H1 (cell line): ENCODE measurements around the gene DGKD. TPM values are rescaled to one million over a fixed set of nuclear protein-coding genes. Genes with fewer than 3 reads are reported as not detected.

Experiments used
- CTCF ChIA-PET: fragments of 300-600 bp; sonication (Branson Sonifier 250); formaldehyde crosslinking; loops from one replicate; lab custom pipeline; 2021; ENCODE audit not compliant: partially characterized antibody; lab: Charles Lee
- POLR2A ChIA-PET: fragments of 300-600 bp; sonication (Branson Sonifier 250); formaldehyde crosslinking; loops from one replicate; lab custom pipeline; 2021; ENCODE audit warnings: inconsistent platforms; ENCODE audit not compliant: partially characterized antibody; lab: Charles Lee
- DNase-seq, 2 experiments: peaks; one replicate each; pipeline versions ENCODE4 v3.0.0 to v3.0.0-alpha.2; 2010 to 2022; ENCODE audit warnings: low spot score in 2 of 2, low read depth in 1 of 2, mixed read lengths in 1 of 2
- FAIRE-seq: peaks from 2 replicates; lab custom pipeline; 2011; peaks lifted over from hg19 to GRCh38; lab: Jason Lieb, UNC
- H2AFZ ChIP-seq: 2 replicates; pipeline ENCODE4 v1.8.1; 2012; ENCODE audit warnings: low read length, inconsistent platforms
- H2AK5ac ChIP-seq: 2 replicates; pipeline ENCODE4 v1.6.1; 2013; ENCODE audit warnings: low read depth, low read length
- H2BK120ac ChIP-seq: replicated peaks from 2 replicates; pipeline ENCODE3; 2013; ENCODE audit warnings: low read depth, low read length, inconsistent platforms
- H2BK12ac ChIP-seq: 2 replicates; pipeline ENCODE4 v1.6.1; 2013; ENCODE audit warnings: low read depth, low read length
- H2BK15ac ChIP-seq: 2 replicates; pipeline ENCODE4 v1.6.1; 2013; ENCODE audit warnings: low read length
- H2BK20ac ChIP-seq: 2 replicates; pipeline ENCODE4 v1.6.1; 2013; ENCODE audit warnings: low read length
- H2BK5ac ChIP-seq: 2 replicates; pipeline ENCODE4 v1.6.1; 2013; ENCODE audit warnings: low read depth, low read length
- H3K14ac ChIP-seq: 2 replicates; pipeline ENCODE4 v1.6.1; 2013; ENCODE audit warnings: inconsistent platforms; ENCODE audit not compliant: insufficient read length
- H3K18ac ChIP-seq: 2 replicates; pipeline ENCODE4 v1.6.1; 2013; ENCODE audit warnings: low read length; ENCODE audit errors: extremely low read depth
- H3K23ac ChIP-seq: 2 replicates; pipeline ENCODE4 v1.6.1; 2013; ENCODE audit warnings: inconsistent platforms; ENCODE audit not compliant: insufficient read length
- H3K23me2 ChIP-seq: 2 replicates; pipeline ENCODE4 v1.6.1; 2013; ENCODE audit warnings: low read depth, low read length
- H3K27ac ChIP-seq: 2 replicates; pipeline ENCODE4 v1.6.1; 2011; ENCODE audit warnings: low read depth, low read length, inconsistent platforms
- H3K27me3 ChIP-seq, 4 experiments: replicated peaks in 1 of 4; 1 replicate in 1 of 4; 2 replicates in 3 of 4; pipeline versions ENCODE4 v1.6.1 to v1.8.1; 2011 to 2013; ENCODE audit warnings: low read length in 3 of 4, mild to moderate bottlenecking in 3 of 4, inconsistent platforms in 2 of 4, mixed read lengths in 2 of 4, moderate library complexity in 1 of 4; ENCODE audit not compliant: control insufficient read depth in 3 of 4, insufficient read depth in 3 of 4; ENCODE audit errors: extremely low read depth in 1 of 4
- H3K36me3 ChIP-seq, 4 experiments: 2 replicates each; pipeline versions ENCODE4 v1.6.1 to v1.8.1; 2011 to 2013; ENCODE audit warnings: mild to moderate bottlenecking in 4 of 4, low read length in 3 of 4, moderate library complexity in 2 of 4, control low read depth in 1 of 4, inconsistent platforms in 1 of 4; ENCODE audit not compliant: insufficient read depth in 4 of 4, control insufficient read depth in 2 of 4
- H3K4ac ChIP-seq: replicated peaks from 2 replicates; pipeline ENCODE3; 2013; ENCODE audit warnings: low read length, low read depth, mixed read lengths, inconsistent platforms; ENCODE audit not compliant: insufficient read length
- H3K4me1 ChIP-seq, 4 experiments: replicated peaks in 1 of 4; 1 replicate in 1 of 4; 2 replicates in 3 of 4; pipeline versions ENCODE4 v1.6.1 to v1.8.1; 2011 to 2013; ENCODE audit warnings: low read length in 3 of 4, inconsistent platforms in 2 of 4, mixed read lengths in 1 of 4; ENCODE audit not compliant: insufficient read depth in 4 of 4, control insufficient read depth in 3 of 4
- H3K4me2 ChIP-seq, 2 experiments: 2 replicates each; pipeline versions ENCODE4 v1.6.1 to v1.8.1; 2011 to 2013; ENCODE audit warnings: low read depth in 2 of 2, low read length in 2 of 2, control low read depth in 1 of 2, inconsistent platforms in 1 of 2, mild to moderate bottlenecking in 1 of 2; ENCODE audit not compliant: insufficient read depth in 1 of 2
- H3K4me3 ChIP-seq, 4 experiments: fragments of 200-600, 300-600 bp in 1 of 4; sonication (generic), shearing (Covaris generic), sonication (Bioruptor Twin) in 1 of 4; 2 replicates each; pipeline versions ENCODE4 v1.5.1 to v1.8.1; 2011 to 2016; ENCODE audit warnings: low read length in 4 of 4, low read depth in 3 of 4, control low read depth in 2 of 4, inconsistent platforms in 2 of 4, mild to moderate bottlenecking in 2 of 4, mixed read lengths in 1 of 4, moderate library complexity in 1 of 4; ENCODE audit not compliant: insufficient read depth in 2 of 4; ENCODE audit errors: extremely low read depth in 1 of 4
- H3K56ac ChIP-seq: replicated peaks from 2 replicates; pipeline ENCODE3; 2013; ENCODE audit warnings: low read depth, mild to moderate bottlenecking, mixed read lengths, low read length, inconsistent platforms; ENCODE audit not compliant: insufficient read length
- H3K79me1 ChIP-seq: 2 replicates; pipeline ENCODE4 v1.6.1; 2013; ENCODE audit warnings: low read depth, low read length, control low read depth
- H3K79me2 ChIP-seq, 2 experiments: 2 replicates each; pipeline versions ENCODE4 v1.6.1 to v1.8.1; 2012 to 2013; ENCODE audit warnings: low read length in 2 of 2, mild to moderate bottlenecking in 2 of 2, inconsistent platforms in 1 of 2; ENCODE audit not compliant: insufficient read depth in 2 of 2, control insufficient read depth in 1 of 2
- H3K9ac ChIP-seq, 4 experiments: replicated peaks in 1 of 4; 1 replicate in 1 of 4; 2 replicates in 3 of 4; pipeline versions ENCODE4 v1.6.1 to v1.8.1; 2011 to 2013; ENCODE audit warnings: low read depth in 3 of 4, low read length in 3 of 4, control low read depth in 2 of 4, mild to moderate bottlenecking in 2 of 4, moderate library complexity in 2 of 4, inconsistent platforms in 1 of 4; ENCODE audit errors: extremely low read depth in 1 of 4
- H3K9me3 ChIP-seq, 2 experiments: 2 replicates each; pipeline versions ENCODE4 v1.6.1 to v1.8.1; 2012 to 2013; ENCODE audit warnings: mild to moderate bottlenecking in 2 of 2, moderate library complexity in 2 of 2, control low read depth in 1 of 2, inconsistent platforms in 1 of 2, low read depth in 1 of 2, low read length in 1 of 2, mixed read lengths in 1 of 2; ENCODE audit not compliant: insufficient read depth in 2 of 2
- H4K20me1 ChIP-seq, 2 experiments: replicated peaks in 1 of 2; 2 replicates each; pipeline versions ENCODE3 to v1.8.1; 2011 to 2013; ENCODE audit warnings: inconsistent platforms in 2 of 2, low read length in 2 of 2, mild to moderate bottlenecking in 1 of 2; ENCODE audit not compliant: insufficient read depth in 2 of 2, control insufficient read depth in 1 of 2
- H4K5ac ChIP-seq: 2 replicates; pipeline ENCODE4 v1.6.1; 2013; ENCODE audit warnings: low read length, low read depth, mixed read lengths, inconsistent platforms; ENCODE audit not compliant: insufficient read length
- H4K8ac ChIP-seq: 2 replicates; pipeline ENCODE4 v1.8.0; 2013; ENCODE audit warnings: mild to moderate bottlenecking, moderate library complexity, low read length, inconsistent platforms; ENCODE audit not compliant: insufficient read depth; ENCODE audit errors: extremely low read depth
- H4K91ac ChIP-seq: replicated peaks from 2 replicates; pipeline ENCODE3; 2013; ENCODE audit warnings: low read length, mixed read lengths, inconsistent platforms; ENCODE audit not compliant: insufficient read length
- CREB1 ChIP-seq: IDR thresholded peaks from 2 replicates; pipeline ENCODE4 v1.6.1; 2012; ENCODE audit warnings: inconsistent platforms
- GTF2F1 ChIP-seq: IDR thresholded peaks from 2 replicates; pipeline ENCODE4 v1.6.1; 2012; ENCODE audit warnings: low read depth, low read length, improper control_type of control experiment, borderline replicate concordance
- POLR2A ChIP-seq, 2 experiments: IDR thresholded peaks; 1 replicate in 1 of 2; 2 replicates in 1 of 2; pipeline ENCODE4 v1.6.1; 2011; ENCODE audit warnings: low read depth in 2 of 2, low read length in 2 of 2, mild to moderate bottlenecking in 2 of 2; ENCODE audit errors: control extremely low read depth in 1 of 2
- SUZ12 ChIP-seq: fragments of 200-600 bp; sonication (generic); IDR thresholded peaks from 2 replicates; pipeline ENCODE4 v1.6.1; 2012; ENCODE audit warnings: mild to moderate bottlenecking, inconsistent platforms, low read length, moderate library complexity, mixed read lengths
- WGBS, 2 experiments: shearing (Covaris generic) in 1 of 2; methylation state at CpG; one replicate each; pipeline versions ENCODE4 v1.1.6 to v1.1.7; 2013 to 2015; ENCODE audit warnings: low lambda C conversion rate in 2 of 2, mixed read lengths in 2 of 2, inconsistent platforms in 1 of 2, low coverage in 1 of 2, missing lambda C conversion rate in 1 of 2; ENCODE audit not compliant: insufficient replicate concordance in 2 of 2, insufficient coverage in 1 of 2, insufficient read length in 1 of 2; ENCODE audit errors: extremely low coverage in 1 of 2, missing lambda C conversion rate in 1 of 2; 5-methylcytosine and 5-hydroxymethylcytosine counted together
- polyA plus RNA-seq, 7 experiments: library from polyadenylated mRNA; depleted of rRNA in 3 of 7; stranded (reverse) in 5 of 7; unstranded in 2 of 7; fragments of >200 nt in 5 of 7; fragments of 200-250 nt in 2 of 7; gene quantifications; 1 replicate in 5 of 7; 2 replicates in 1 of 7; 4 replicates in 1 of 7; pipeline versions ENCODE4 v1.2.1 to v1.2.3, GENCODE V29; 2011 to 2013; ENCODE audit warnings: missing spikeins in 2 of 7, mixed read lengths in 2 of 7
- total RNA-seq: library from RNA; stranded (reverse); fragmentation: NEBNext Ultra II Directional; extraction: Animal tissue kit (Norgen Biotek cat#: 25700); gene quantifications from 2 replicates; pipeline ENCODE4 v1.2.1, GENCODE V29; 2021
- TF ChIP-seq, protein P1 (sequence below), 3 experiments: IDR thresholded peaks; 1 replicate in 2 of 3; 2 replicates in 1 of 3; pipeline versions ENCODE4 v1.5.1 to v1.6.1; 2011; ENCODE audit warnings: low read length in 3 of 3, mild to moderate bottlenecking in 3 of 3, inconsistent platforms in 2 of 3, low read depth in 1 of 3, moderate library complexity in 1 of 3; ENCODE audit not compliant: insufficient read depth in 1 of 3; ENCODE audit errors: control extremely low read depth in 1 of 3

Gene DGKD
- total and polyA plus RNA-seq, 2 of the 8 experiments (the other 6 are each of a cell fraction or from before 2014, with no cell fraction given): 7.7 to 30.9 TPM

DNA sequence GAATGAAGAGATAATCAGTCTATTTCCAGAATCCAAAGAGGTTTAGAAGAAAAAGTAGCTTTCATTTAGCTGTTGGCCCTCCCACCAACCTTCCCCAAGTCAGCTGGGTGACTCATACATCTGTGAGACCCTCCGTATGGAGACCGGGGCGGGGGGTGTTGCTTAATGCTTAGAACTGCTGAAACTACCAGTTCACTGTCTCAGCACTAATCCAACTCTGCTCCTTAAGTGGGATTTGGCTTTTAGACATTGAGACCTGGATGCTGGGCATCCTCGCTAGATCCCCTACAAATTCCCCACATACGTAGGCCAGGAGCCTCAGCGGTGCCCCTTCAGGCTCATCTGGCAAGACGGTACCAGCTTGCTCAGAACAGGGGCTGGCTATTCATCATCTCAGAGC is 46.7 kb upstream of the DGKD start, which contains the start of gene SAG:
TSS of gene SAG (plus strand) at position 252 of the 400 bp plus-strand sequence. CDS start 1,374 bp downstream, outside the sequence.
- Histone ChIP-seq H3K4me2 (no peak within 1 kb of the TSS), H3K14ac (no peak within 1 kb of the TSS), H3K36me3 (no peaks in the 10 kb centered on the region), H3K23ac (no peak within 1 kb of the TSS), H3K27ac (no peak within 1 kb of the TSS), H3K79me2 (no peaks in the 10 kb centered on the region), H3K23me2 (no peaks in the 10 kb centered on the region), H2BK5ac (no peak within 1 kb of the TSS), H2BK20ac (no peak within 1 kb of the TSS), H3K4me1 (no peaks in the 10 kb centered on the region), H3K4me3 (no peak within 1 kb of the TSS), H3K79me1 (no peaks in the 10 kb centered on the region), H4K91ac (no peak within 1 kb of the TSS), H4K20me1 (no peaks in the 10 kb centered on the region), H3K27me3 (no peaks in the 10 kb centered on the region), H3K9me3 (no peaks in the 10 kb centered on the region), H4K5ac (no peak within 1 kb of the TSS), H3K18ac (no peak within 1 kb of the TSS), H3K9ac (no peak within 1 kb of the TSS), H2BK15ac (no peak within 1 kb of the TSS), H2AFZ (no peak within 1 kb of the TSS), H4K8ac (no peak within 1 kb of the TSS), H3K4ac (peak within 1 kb of the TSS; percentile 44), H3K56ac (no peak within 1 kb of the TSS), H2BK12ac (no peak within 1 kb of the TSS), H2AK5ac (no peak within 1 kb of the TSS), H2BK120ac (no peak within 1 kb of the TSS)
- CTCF ChIA-PET: interaction anchor here (0.6 kb wide), 1 partner anchor 254 kb away, joined by 3 read pairs; no protein-coding TSS in a partner anchor
- POLR2A ChIA-PET: interaction anchor here (1.2 kb wide), 1 partner anchor 9 kb away, joined by 3 read pairs; no protein-coding TSS in a partner anchor
- 88% methylated on average over 7 of the region's 7 CpGs; no CpG with 5 or more reads in 1 of the 2 experiments for WGBS, 2 experiments
- no peak for DNase-seq
- FAIRE-seq: no peak
- TF ChIP-seq POLR2A (IDR thresholded peaks at IDR 0.05; ENCODE audit: control extremely low read depth in 1 of 2, low read depth in 2 of 2, low read length in 2 of 2): no peak
- TF ChIP-seq SUZ12: no peak
- TF ChIP-seq, protein P1, sequence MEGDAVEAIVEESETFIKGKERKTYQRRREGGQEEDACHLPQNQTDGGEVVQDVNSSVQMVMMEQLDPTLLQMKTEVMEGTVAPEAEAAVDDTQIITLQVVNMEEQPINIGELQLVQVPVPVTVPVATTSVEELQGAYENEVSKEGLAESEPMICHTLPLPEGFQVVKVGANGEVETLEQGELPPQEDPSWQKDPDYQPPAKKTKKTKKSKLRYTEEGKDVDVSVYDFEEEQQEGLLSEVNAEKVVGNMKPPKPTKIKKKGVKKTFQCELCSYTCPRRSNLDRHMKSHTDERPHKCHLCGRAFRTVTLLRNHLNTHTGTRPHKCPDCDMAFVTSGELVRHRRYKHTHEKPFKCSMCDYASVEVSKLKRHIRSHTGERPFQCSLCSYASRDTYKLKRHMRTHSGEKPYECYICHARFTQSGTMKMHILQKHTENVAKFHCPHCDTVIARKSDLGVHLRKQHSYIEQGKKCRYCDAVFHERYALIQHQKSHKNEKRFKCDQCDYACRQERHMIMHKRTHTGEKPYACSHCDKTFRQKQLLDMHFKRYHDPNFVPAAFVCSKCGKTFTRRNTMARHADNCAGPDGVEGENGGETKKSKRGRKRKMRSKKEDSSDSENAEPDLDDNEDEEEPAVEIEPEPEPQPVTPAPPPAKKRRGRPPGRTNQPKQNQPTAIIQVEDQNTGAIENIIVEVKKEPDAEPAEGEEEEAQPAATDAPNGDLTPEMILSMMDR (IDR thresholded peaks at IDR 0.05; ENCODE audit: control extremely low read depth in 1 of 3, insufficient read depth in 1 of 3, low read depth in 1 of 3, low read length in 3 of 3): peak in 2 of 3 experiments; percentile 13 to 26; a peak in 2 of 4 replicates
- no peak for TF ChIP-seq CREB1
- TF ChIP-seq GTF2F1: no peak
- TF ChIP-seq, all 59 proteins: peak for 1
